AG09319 (cell line): Measurements from ENCODE around the gene PCBD1.

Experiments
- DNase-seq: peaks from one replicate; pipeline ENCODE4 v3.0.0-alpha.2; 2010; ENCODE audit warnings: low read depth; ENCODE audit errors: extremely low read depth
- TF ChIP-seq, protein P1 (sequence below): IDR thresholded peaks from 2 replicates; pipeline ENCODE4 v1.5.1; 2011; ENCODE audit warnings: low read depth, mild to moderate bottlenecking, inconsistent platforms, low read length, moderate library complexity

The PCBD1 gene

DNA sequence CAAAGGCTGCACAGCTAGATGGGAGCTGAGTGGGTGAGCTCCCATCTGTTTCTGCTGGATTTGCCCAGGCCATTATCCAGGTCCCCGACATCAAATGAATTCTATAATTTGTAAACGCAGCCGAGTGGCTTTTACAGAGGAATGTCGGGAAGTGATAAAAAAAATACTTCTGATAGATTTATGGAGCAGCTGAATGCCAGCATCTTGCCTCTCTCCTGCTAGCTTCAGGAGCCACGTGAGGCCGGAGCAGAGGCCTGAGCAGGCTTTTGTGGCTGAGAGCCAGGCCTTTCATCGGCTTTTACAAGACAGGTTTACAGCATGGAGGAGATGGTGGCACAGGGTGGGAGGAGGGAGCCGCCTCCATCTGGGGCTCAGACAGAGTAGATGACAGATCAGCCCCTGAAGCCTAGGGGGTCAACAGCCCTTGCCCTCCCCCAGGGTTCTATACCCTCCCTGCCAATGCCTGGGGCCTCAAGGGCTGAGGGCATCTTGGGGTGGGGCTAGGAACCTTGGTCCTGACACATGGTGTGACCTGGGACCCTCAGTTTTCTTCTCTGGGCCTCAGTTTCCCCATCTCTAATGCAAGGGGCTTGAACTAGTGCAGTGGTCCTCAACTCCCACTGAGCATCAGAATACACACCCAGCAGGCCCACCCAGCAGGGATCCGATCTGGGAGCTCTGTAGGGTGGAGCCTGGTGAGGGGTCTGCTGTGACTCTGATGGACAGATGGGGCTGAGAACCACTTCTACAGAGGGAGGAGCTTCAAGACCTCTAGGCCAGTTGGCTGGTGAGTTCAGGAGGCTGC is 44.2 kb upstream of the PCBD1 start:
- TF ChIP-seq, protein P1, sequence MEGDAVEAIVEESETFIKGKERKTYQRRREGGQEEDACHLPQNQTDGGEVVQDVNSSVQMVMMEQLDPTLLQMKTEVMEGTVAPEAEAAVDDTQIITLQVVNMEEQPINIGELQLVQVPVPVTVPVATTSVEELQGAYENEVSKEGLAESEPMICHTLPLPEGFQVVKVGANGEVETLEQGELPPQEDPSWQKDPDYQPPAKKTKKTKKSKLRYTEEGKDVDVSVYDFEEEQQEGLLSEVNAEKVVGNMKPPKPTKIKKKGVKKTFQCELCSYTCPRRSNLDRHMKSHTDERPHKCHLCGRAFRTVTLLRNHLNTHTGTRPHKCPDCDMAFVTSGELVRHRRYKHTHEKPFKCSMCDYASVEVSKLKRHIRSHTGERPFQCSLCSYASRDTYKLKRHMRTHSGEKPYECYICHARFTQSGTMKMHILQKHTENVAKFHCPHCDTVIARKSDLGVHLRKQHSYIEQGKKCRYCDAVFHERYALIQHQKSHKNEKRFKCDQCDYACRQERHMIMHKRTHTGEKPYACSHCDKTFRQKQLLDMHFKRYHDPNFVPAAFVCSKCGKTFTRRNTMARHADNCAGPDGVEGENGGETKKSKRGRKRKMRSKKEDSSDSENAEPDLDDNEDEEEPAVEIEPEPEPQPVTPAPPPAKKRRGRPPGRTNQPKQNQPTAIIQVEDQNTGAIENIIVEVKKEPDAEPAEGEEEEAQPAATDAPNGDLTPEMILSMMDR: no peak
- no peak for DNase-seq

DNA sequence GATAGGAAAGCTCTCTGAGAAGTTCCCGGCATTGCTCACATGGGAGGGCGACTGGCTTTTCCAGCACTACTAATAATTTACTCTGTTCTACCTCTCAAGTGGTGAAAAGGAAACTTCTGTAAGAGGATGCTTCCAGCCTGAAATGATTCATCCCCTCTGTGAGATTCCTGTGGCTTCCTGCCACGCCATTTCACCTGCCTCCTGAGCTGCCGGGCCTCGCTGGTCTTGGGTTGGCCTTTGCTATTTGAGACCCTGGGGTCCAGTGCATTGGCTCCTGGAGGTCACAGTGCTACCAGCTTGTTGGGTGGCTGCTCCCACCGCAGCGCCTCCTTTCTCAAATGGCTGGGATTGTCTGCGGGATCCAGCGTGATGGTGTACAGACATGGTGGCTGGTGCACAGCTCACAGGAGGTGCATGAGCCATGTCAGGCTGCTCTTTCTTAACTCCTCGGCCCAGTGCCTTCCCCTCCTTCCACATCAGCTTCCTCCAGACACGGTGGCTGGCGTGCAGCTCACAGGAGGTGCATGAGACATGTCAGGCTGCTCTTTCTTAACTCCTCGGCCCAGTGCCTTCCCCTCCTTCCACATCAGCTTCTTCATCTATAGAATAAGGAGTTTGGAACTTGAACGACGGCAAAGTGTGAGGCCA is 42.9 kb upstream of the PCBD1 start:
- TF ChIP-seq, protein P1: no peak
- DNase-seq: no peak

DNA sequence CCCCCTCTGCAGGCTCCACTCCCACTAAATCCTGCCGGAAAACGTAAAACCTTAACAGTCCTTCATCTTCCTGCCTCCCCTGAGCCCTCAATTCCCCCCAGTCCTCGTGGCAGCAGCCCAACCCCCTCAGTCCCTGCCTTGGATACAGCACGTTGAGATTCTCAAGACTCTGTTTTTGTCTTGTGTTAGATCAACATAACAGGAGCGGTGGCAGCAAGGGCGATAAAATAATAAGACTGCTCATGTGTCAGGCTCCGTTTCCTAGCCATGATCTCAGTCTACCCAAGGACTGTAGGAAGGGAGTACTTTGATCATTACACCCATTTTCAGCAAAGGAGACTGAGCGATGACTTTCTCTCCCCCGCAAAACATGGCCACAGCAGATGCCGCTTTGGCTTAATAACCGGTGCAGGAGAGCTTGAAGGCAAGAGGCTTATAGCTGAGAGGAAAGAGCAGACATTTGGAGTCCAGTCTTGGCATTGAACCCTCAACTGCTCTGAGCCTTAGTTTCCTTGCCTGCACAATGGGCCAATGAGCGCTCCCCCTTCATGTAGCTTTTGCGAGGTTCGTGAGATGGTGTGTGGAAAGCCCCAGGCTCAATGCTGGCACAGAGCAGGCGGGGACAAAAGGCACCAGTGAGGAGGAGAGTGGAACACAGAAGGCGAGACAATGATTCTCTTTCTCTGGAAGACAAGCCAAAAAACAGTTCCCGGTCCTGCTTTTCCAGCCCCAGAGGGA is 42.1 kb upstream of the PCBD1 start:
- DNase-seq: no peak
- TF ChIP-seq, protein P1: no peak

DNA sequence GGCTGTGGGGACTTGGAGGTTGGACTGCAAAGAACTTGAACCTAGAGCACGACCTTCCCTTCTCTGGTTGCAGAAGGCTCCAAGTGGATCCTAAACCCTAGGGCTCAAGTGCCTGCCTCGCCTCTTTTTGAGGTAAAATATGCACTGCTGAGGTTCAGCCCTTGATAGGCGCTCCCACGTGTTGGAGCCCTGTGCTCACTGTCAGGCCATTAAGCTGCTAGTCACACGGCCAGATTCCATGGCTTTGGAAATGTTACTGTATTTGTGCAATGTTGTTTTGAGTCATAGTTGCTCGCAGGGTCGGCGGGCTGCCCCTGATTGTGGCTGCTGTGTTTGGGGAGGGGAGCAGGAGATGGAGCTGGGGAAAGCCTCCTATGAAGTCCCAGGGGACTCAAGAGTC is 39.8 kb upstream of the PCBD1 start:
- TF ChIP-seq, protein P1: no peak
- no peak for DNase-seq

DNA sequence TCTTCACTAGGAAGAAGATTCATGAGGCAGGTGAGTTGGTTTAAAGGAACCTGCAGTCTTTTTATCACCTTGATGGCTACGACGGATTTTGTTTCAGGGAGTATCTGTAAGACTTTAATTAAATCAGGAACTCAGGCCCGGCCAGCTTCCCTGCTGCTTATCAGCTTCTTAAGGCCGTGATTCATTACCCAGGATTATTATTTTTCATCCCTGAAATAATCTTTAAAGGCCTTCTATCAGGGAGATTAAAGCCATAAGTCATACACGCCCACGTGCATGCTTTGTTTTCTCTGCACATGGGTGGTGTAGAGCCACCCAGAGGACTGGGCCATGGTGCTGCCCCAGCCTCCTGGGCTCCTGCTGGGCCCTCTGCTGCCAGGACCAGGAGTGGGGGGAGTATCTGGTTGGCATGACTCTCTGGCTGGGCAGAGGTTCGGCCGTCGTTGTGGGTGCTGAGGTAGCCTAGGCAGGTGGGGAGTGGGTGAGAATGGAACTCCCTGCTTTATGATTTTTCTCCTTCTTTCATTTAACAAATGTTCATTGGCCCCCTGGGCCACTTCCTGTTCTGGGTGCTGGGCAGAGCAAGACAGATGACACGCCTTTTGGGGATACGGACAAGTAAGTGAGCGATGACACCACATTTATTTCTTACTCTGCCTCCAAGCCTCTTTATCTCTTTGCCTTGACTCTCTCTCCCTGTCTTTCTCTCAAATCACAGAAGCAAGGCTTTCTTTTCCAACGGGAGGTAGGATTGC is 39.0 kb upstream of the PCBD1 start:
- TF ChIP-seq, protein P1: no peak
- no peak for DNase-seq

- DNase-seq: no peak
- TF ChIP-seq, protein P1: no peak; the same call in 1 of the 2 replicates
These were observed 38.0 kb upstream of the PCBD1 start for GRCh38 chr10:70926226-70927000.
